ENCODE results near the gene NMNAT3.
"Not testable (repeated sequence)": the region's sequence is repeated elsewhere in the genome, so short reads cannot be mapped to it uniquely, and the experiment has no call there.

Gene NMNAT3

DNA sequence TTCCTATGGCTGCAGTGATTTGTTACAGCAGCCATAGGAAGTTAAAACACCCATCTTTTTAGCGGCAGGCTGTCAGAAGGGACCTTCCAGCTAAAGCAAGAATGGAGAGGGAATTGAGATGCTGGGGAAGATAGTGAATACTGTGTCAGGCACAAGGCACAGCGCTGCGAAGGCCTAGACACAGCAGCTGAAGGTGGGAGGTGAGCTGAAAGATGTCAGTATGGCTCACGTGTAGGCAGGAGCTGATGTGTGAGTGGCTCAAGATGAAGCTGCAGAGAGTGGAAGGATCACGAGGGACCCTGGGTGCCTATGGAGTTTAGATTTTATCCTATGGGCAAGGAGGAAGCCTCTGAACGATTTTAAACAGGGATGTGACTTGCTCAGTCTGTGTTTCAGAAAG, 44.3 kb downstream of the NMNAT3 start:
- FAIRE-seq: no peak

DNA sequence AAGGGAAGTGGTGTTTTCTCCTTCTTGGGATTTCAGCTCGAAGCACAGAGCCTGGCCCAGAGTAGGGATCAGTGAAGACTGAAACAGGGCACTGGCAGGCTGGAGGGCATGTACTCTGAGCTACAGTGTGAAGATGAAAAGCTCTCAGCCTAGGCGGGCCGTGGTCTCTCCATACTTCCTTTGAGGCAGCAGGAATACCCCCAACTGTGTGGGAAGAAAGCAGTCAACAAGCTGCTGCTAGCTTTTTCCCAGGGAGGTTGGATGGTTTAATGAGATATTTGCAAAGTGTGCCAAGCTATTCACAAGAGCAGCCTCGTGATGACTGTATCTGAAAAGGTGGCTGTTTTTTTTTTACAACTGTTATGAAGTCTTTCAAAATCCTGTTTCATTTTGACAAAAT, 47.2 kb downstream of the NMNAT3 start:
- FAIRE-seq: no peak

DNA sequence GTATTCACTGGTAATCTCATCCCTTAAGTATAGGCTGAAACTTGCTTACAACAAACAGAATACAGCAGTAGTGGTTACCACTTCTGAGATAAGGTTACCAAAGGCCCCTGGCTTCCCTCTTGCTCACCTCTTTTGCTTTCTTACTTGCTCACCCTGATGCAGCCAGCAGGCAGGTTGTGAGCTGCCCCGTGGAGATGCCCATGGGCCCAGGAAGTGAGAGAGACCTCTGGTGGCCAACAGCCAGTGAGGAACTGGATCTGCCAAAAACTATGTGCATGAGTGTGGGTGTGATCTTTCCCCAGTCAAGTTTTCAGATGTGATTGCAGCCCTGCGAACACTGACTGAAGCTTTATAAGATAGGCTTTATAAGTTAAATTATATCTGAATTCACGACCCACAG, 48.7 kb downstream of the NMNAT3 start:
- FAIRE-seq: no peak

DNA sequence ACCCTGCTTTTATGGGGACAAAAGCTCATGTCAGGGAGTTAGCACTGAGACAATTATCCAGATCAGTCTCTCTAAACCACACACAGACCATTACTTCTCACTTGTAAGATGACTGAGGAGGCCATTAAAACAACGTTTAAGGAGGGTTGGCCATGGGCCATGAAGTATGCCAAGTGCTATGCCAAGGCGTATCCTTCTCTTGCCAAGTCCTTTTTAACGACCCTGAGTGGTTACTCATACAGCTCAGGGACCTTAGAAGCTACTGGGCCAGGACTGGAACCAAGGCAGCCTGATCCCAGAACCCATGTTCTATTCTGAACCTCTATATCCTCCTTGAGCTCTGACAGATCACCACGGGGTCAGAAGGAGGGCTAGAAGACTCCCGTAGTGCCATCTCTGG, 50.0 kb downstream of the NMNAT3 start:
- no peak for FAIRE-seq

DNA sequence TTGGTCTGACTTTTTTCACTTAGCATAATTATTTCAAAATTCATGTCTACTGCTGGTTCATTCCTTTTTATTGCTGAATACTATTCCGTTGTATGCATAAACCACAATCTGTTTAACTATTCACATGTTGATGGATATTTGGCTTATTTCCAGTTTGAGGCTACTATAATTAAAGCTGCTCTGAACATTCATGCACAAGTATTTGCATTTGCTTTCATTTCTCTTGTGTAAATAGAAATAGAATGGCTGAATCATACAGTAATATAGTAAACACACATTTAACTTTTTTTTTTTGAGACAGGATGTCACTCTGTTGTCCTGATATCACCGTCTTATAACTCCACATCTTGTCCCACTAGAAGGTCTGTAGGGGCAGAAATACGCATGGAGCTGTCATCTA, 57.3 kb downstream of the NMNAT3 start:
- no peak for FAIRE-seq

DNA sequence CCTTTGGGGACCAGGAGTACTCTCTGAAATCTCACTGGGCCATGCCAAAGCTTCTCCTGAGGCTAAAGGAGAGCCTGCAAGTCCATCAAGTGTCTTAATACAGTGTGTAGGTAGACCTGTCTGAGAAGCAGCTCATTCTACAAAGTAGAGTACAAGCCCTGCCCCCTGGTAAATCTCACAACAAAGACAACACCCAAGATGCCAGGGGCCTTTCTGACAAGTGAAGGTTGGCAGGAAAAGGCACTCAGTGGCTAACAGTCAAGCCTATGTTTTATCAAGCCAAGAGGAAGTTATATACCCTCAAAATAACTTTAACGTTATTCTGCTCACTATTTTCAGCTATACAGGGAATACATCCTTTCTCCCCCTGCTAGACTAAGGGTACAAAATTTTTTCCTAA, 58.3 kb downstream of the NMNAT3 start:
- no peak for FAIRE-seq

DNA sequence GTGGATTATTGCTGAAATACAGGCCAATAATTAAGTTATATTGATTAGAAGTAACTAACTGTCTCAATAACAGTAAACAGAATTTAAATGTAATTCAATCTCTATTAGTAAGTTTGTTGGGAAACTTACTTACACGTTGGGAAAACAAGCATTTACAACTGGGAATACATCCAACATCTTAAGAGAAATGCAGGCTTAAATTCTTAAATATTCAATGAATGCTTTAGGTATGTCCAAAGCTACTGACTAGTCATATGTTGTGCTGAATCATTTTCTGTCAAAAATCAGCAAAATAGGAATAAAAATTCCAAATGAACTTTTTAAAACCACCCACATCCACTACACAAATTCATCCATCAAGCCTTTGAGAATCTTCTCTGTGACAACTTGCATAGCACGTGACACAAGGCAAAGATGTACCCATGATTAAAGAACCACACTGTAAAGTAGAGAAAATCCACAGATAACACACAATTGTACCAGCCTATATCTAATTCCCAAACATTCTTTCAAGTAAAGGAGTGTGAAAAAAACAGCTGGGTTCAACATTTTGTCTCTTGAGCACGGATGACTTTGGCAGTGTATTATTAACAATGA, 60.0 kb downstream of the NMNAT3 start:
- no peak for FAIRE-seq

DNA sequence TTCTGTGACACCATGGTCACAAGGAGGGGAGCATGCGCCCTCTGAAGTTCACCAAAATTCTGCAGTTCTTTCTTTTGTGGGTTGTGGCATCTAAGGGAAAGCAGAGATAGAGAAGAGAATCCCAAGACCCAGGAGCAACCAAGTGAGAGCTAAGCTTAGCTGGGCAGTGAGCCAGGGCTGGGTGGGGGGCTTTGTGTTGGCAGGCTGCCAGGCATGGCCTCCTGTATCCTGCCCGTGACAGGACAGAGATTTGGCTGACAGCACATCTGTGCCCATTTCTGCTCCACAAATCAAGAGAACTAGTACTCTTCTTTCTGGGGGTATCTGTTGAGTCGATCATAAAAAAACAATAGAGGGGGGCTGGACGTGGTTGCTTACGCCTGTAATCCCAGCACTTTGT, 66.2 kb downstream of the NMNAT3 start:
- FAIRE-seq: no peak

DNA sequence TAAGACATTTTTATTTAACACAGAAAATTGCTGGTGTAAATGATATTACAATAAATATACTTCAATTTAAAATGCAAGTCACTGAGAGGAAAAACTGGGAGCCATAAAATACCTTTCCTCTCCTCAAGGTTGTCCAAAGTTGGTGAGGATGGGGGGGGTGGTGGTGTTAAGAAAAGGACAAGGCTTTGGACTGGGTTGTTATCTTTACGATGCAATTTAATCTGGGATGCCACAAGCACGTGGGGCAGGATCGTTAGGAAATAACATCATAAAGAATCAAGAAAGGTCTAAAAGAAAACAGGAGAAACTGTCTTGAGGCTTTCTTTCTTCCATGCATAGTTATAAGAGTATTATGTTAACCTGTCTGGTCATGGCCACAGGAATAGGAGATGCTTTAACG, 66.9 kb downstream of the NMNAT3 start:
- FAIRE-seq: no peak

DNA sequence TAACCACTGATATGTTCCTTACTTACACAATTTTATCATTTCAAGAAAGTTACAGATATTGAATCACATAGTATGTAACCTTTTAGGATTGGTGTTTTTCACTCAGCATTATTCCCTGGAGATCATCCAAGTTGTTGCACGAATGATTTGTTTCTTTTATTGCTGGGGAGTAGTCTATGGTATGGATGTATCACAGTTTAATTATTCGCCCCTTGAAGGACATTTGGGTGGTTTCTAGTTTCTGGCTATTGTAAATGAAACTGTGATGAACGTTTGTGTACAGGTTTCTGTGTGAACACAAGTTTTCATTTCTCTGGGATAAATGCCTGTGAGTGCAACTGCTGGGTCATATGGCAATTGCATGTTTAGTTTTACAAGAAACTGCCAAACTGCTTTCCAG, 68.8 kb downstream of the NMNAT3 start:
- no peak for FAIRE-seq

DNA sequence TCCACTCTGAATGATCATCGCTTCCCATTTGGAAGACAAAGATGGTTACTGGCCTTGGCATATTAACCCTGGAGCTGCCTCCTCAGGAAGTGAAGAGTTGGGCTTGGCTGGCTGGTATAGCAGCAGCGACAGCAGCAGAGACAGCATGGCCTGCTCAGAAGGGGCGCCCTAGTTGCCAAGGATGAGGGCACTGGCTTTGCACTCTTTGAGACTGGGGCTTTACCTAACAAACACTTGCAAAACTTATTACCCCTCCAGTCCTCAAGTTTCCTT, 69.7 kb downstream of the NMNAT3 start:
- FAIRE-seq: no peak

DNA sequence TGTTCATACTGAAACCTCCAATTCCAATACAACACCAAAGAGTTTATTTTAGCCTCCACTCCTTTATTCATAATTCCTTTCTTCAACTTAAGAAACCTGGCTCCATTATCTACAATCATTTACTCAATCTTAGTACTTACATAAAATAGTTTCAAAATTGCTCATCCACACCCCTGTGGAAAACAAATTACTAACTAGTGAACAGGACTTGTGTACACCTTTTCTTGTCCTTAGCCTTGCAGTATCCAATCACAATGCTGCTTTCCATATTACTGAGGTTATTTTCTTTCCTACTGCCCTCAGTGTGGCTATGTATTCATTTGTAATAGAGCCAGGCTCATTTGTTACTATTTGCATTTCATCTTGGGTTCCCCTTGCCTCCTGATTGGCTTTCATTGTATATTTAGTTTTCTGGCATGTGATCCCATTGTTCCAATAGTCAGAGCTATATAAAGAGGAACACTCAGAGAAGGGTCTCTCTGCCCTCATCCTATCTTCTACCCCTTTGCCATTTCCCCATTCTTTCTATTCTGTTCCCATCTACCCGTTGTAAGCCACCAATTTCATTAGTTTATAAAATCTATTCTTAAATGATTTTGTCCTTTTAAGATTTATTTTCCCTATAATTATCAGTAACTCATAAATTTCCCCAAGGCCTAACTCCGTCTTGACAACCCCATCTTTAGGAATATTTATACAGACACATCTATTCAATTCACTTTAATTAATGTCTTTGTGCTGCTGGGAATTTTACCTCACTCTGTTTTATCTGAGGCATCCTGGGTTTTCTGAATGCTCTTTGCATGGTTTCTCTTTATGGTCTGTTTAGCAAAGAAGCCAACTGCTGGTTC, 70.3 kb downstream of the NMNAT3 start:
- FAIRE-seq: no peak

DNA sequence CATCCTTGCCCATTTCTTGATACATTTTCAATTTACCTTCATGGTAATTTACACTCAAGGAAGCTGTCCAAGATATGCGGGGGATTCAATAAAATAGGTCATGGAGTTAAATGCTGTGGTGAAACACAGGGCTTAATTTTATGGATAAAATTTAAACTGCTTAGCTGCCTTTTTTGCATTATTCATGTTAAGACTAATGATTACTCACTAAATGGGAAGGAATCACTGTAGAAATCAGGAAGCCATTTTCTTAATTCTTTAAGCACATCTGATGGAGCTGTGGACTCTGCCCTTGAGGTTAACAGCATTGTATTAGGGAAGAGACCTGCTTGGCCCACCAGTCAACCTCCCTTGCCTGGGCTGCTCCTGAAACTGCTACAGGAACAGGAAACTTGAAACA, 75.8 kb downstream of the NMNAT3 start:
- FAIRE-seq: no peak

DNA sequence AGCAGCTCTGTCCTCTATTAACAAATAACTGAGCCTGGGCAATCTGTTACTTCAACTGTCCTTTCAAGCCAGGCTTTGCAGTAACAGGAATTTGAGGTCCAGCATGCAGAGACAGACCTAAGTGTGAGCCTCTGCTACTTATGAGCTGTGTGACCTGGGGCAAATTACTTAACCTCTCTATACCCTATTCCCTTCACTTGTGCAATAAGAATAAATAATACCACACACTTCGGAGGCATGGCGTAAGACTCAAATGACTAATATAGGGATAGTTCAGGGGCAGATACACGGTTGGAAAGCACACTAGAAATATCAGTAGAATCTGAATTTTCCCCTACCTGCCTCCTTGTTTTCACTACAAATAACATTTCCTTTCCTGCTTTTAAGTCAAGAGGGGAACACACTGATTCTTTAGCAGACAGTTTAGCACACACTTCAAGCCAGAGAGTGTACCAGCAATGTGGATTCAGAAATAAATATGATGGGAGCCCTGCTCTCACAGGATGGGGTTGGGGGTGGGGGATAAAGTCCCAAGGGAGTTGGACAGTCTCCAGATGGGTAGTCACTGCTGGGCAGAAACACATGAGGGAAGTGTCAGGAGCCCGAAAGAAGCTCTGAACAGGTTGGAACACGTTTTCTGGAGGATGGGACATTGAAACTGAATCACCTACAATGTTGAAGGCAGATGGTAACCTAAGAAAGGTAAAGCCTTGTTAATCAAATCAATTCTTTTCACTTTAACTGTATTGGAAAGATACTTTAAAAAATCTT, 76.4 kb downstream of the NMNAT3 start:
- FAIRE-seq: no peak

DNA sequence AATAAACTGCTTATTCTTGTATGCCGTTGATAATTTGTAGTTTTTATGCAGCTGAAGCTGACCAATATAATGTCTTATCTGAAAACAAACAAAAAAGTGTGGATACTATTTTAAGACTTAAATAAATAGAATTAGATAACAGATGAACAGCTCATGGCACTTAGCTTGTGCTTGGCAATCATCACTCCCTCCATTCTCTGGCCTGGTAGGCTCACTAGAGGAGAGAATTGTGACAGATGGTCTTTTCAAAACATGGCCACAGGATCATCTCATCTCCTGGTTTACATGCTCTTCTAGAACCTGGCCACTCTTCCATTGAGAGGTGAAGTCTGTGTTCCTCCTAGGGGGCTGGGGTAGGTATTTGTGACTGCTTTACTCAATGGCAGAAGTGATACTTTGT, 79.8 kb downstream of the NMNAT3 start:
- no peak for FAIRE-seq

DNA sequence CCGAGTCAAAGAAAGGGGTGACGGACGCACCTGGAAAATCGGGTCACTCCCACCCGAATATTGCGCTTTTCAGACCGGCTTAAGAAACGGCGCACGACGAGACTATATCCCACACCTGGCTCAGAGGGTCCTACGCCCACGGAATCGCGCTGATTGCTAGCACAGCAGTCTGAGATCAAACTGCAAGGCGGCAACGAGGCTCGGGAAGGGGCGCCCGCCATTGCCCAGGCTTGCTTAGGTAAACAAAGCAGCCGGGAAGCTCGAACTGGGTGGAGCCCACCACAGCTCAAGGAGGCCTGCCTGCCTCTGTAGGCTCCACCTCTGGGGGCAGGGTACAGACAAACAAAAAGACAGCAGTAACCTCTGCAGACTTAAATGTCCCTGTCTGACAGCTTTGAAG, 86.6 kb downstream of the NMNAT3 start:
- FAIRE-seq: not testable (repeated sequence)

DNA sequence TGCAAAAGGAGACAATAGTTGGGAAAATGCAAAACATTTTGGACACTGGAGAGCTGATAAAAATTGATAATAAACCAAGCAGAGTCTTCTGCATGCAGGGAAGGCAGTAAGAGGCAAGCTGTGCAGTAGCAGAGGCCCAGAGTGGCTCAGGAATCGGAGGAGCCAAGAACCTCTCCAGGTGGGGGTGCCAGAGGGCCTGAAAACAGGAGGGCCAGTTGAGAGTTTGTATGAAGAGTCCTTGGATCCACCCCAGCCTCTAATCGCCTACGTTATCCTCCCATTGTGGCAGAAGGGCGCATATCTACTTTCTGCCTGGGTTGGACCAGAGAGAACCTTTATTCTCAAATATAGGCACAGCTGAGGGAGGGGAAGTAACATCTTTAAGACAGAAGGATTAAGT, 89.3 kb downstream of the NMNAT3 start:
- no peak for FAIRE-seq

DNA sequence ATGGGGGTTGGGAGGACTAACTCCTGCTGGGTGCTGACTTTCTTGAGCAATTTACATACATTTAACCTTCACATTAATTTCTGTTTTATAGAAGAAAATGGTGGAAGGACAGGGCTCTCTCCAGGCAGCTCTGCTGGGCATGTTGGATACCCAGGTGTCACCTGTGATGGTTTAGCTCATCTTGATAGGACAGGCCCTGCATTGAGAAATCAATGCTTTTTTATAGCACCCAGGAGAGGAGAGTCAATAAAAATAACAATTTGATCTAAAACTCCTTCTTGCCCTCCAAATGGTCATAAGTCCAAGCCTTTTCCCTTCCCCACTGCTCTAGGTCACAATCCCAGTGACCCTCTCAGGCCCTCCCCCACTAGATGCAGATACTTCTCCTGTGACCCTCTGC, 90.0 kb downstream of the NMNAT3 start:
- no peak for FAIRE-seq

DNA sequence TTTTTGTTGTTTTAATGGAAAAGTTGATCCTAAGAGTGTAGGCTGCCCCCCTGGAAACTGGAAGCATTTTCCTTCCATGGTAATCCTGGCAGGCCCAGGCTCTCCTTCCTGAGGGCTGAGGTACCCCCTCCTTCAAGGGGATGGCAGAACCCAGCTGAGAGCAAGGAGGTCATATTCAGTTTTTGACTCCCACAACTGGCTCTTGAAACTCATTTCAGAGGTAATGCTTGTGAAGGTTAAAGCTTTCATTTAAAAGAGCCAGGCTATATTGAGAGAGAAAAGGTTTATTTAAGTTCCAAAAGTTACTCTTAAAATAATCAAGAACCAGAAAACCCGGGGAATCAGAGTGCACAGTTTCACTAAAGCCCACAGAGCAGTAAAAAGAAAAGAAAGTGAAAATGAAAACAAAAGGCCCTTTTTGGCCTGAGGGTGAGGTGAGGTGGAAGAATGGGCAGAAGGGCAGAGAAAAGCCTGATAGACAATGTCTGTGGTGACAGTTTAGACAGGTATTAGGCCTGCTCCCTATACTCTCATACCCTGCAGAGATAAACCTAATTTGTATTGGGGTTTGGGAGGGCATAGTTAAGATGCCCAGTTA, 91.3 kb downstream of the NMNAT3 start:
- FAIRE-seq: no peak

DNA sequence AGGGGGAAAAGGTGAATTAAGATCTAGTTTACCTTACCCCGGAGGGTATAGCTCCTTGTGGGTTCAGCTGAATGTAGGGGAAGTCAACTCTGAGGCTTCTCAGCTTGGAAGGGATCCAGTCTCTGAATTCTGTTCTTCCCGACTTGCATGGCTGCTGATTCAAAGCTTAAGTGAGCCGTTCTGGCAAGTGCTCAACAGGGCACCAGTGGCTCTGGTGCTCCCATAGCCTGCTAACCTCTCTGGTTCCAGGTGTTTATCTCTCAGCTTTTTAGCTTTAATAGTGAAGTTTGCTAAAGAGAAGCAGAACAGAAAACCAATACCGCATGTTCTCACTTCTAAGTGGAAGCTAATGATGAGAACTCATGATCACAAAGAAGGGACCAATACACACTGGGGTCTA, 92.0 kb downstream of the NMNAT3 start:
- no peak for FAIRE-seq

DNA sequence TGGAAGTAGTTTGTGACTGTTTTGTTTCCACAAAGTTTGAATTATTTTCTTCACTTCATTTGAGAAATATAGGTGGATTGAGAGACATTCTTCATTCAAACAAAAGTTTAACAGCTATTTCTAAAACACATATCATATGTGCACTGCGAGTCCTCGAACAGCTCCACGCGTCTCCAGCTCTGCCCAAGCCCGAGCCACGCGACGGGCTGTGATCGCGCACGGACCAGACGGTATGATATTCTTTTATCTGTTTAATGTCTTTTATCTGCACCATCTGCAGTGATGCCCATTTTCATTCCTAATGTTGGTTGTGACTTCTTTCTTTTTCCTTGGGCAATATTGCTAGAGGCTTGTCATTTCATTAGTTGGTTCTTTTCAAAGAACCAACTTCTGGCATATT, 94.1 kb downstream of the NMNAT3 start:
- not testable (repeated sequence) for FAIRE-seq

DNA sequence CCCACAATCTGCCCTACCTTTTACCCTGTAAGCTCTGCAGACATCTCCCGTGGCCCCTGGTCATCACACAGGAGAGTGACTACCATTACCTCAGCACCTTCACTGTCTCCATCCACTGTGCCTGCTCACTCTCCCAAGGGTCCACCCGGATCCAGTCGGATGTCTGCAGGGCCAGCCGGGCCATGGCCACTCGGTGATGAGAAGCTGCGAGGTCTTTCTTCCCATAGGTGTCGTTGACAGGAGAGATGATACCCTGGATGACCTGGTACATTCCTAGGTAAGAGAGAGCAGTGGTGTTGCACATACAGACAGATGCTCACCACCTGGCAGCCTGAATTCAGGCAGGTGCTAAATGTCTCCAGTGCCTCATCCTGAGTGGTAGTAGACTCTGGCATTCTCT, 99.0 kb downstream of the NMNAT3 start:
- no peak for FAIRE-seq

DNA sequence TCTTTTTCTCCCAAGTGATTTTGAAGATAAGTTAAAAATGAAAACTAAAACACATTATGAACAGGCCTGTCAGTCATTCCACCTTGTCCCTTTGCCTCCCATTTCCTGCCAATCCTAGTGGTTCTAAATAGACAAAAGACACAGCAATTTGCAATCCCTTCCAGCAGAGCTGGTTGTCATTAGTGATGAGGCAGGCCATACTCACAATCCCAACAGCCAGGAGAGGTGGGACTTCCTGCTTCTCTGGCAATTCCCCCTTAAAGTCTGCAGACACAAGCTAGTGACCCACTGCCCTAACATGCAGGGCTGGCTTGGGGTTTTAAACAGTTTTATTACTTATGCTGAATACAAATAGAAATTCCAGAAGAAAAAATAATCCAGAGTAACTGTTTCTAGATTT, 99.9 kb downstream of the NMNAT3 start:
- FAIRE-seq: no peak

DNA sequence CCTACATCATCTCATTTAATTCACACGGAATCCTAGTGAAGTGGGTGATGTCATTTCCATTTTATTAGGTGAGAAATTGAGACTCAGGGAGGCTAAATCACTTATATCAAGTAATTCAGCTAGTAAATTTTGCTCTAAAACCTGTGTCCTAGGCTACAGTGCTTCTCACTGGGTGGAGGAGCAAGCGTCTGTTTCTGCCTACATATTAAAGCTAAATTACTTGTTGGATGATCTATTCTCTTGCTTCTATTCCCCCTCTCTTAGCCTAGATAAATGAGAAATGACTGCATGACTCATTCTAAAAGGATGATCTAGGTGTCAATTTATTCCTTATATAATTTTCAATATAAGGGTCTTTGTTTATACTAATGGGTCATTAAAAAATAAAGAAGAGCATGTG, 100.4 kb downstream of the NMNAT3 start:
- no peak for FAIRE-seq

All from colon (tissue), 2 donors.